SU-DHL-6 (cell line): Measurements from ENCODE around the gene BAHCC1.

Experiments used
- H2AFZ ChIP-seq: fragments of 200-600 bp; sonication (generic); 2 replicates; pipeline ENCODE4 v1.6.1; 2014; ENCODE audit warnings: low read depth, mild to moderate bottlenecking, moderate library complexity, mixed read lengths, antibody characterized with exemption, low read length; ENCODE audit not compliant: severe bottlenecking
- H3F3A ChIP-seq: fragments of 200-600 bp; shearing (Covaris generic); 2 replicates; pipeline ENCODE4 v1.6.0; 2016; ENCODE audit warnings: antibody characterized with exemption, mild to moderate bottlenecking; ENCODE audit not compliant: insufficient read depth
- H3K27ac ChIP-seq: fragments of 200-600 bp; sonication (generic); 2 replicates; pipeline ENCODE4 v1.5.1; 2016; ENCODE audit warnings: low read depth, mild to moderate bottlenecking, low read length, moderate library complexity, mixed read lengths
- H3K27me3 ChIP-seq: fragments of 200-600 bp; sonication (generic), shearing (Covaris generic); 2 replicates; pipeline ENCODE4 v1.6.0; 2014; ENCODE audit warnings: mild to moderate bottlenecking, low read length
- H3K36me3 ChIP-seq: fragments of 200-600 bp; sonication (generic); 2 replicates; pipeline ENCODE4 v1.6.1; 2014; ENCODE audit warnings: mild to moderate bottlenecking, low read length, mixed read lengths
- H3K4me2 ChIP-seq: fragments of 300-600, 200-600 bp; shearing (Covaris generic), sonication (generic); 2 replicates; pipeline ENCODE4 v1.6.0; 2014; ENCODE audit warnings: low read length, low read depth, mild to moderate bottlenecking; ENCODE audit not compliant: poor library complexity, severe bottlenecking
- H3K4me3 ChIP-seq: fragments of 200-600 bp; sonication (generic); 2 replicates; pipeline ENCODE4 v1.5.1; 2014; ENCODE audit warnings: antibody characterized with exemption, low read length, mild to moderate bottlenecking, mixed read lengths; ENCODE audit not compliant: insufficient read depth, poor library complexity, severe bottlenecking
- H3K79me2 ChIP-seq: fragments of 200-600 bp; sonication (generic); 2 replicates; pipeline ENCODE4 v1.6.1; 2014; ENCODE audit warnings: mild to moderate bottlenecking, low read length, moderate library complexity; ENCODE audit not compliant: insufficient read depth
- H3K9ac ChIP-seq: fragments of 200-600 bp; sonication (generic); 2 replicates; pipeline ENCODE4 v1.7.0; 2014; ENCODE audit warnings: mild to moderate bottlenecking, low read length
- H3K9me2 ChIP-seq: fragments of 200-600 bp; sonication (generic); replicated peaks from 2 replicates; pipeline ENCODE4 v1.6.1; 2014; ENCODE audit warnings: low read length; ENCODE audit not compliant: insufficient read depth
- H3K9me3 ChIP-seq: fragments of 200-600 bp; sonication (generic); 2 replicates; pipeline ENCODE4 v1.6.1; 2014; ENCODE audit warnings: low read length, mixed read lengths; ENCODE audit not compliant: insufficient read depth
- H4K20me1 ChIP-seq: fragments of 200-600 bp; sonication (generic); 2 replicates; pipeline ENCODE4 v1.6.1; 2014; ENCODE audit warnings: low read depth, mild to moderate bottlenecking, antibody characterized with exemption, low read length, moderate library complexity, mixed read lengths
- CTCF ChIP-seq: fragments of 200-600 bp; sonication (generic); IDR thresholded peaks from one replicate; pipeline ENCODE4 v1.5.1; 2017; ENCODE audit warnings: antibody characterized with exemption, mild to moderate bottlenecking, low read length, moderate library complexity; ENCODE audit not compliant: insufficient read depth, poor library complexity, severe bottlenecking
- EZH2phosphoT487 ChIP-seq: fragments of 200-600 bp; sonication (generic), shearing (Covaris generic); conservative IDR thresholded peaks from 2 replicates; pipeline ENCODE4 v1.6.1; 2018; ENCODE audit warnings: mild to moderate bottlenecking, antibody characterized with exemption, low read length, moderate library complexity, mixed read lengths

The BAHCC1 gene

GRCh38 chr17:81418710-81419318, 23.6 kb downstream of the BAHCC1 start:
- TF ChIP-seq EZH2phosphoT487 (no peak), CTCF (no peak)
- Histone ChIP-seq H3F3A (no peaks in the 10 kb centered on the region), H3K4me3 (no peak overlapping the region), H4K20me1 (no peaks in the 10 kb centered on the region), H3K9me3 (no peaks in the 10 kb centered on the region), H3K36me3 (no peaks in the 10 kb centered on the region), H3K27ac (no peak overlapping the region), H3K27me3 (no peaks in the 10 kb centered on the region), H2AFZ (no peak overlapping the region), H3K9ac (no peak overlapping the region), H3K4me2 (no peak overlapping the region), H3K79me2 (no peaks in the 10 kb centered on the region), H3K9me2 (no peaks in the 10 kb centered on the region)

DNA sequence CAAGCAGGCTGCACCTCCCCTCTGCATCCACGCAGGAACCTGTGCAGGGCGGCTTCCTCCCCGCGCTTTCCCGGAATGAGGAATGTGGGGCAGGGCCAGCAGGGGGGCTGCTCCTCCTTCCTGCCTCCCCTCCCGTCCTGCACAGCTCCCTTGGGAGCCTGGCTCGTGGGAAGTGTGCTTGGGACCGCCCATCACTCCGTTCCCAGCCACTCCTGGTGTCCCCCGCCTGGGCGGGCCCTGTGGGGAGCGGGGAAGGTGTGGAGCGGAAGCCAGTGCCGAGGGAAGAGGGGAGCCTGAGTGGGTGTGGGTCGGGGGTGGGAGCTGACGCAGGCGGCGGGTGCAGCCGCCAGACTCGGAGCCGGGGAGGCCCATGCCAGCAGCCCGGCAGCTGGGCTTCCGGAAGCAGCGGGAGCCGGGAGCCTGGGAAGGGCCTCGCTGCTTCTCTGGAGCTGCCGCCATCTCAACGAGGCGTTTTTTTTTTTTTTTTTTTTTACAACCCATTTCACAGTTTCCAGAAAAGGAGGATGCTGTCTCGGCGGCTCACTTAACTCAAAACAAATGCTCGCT, 24.1 kb downstream of the BAHCC1 start:
- H3K36me3 ChIP-seq, result no peaks in the 10 kb centered on the region
- no peak overlapping the region for H3K27ac ChIP-seq
- no peak overlapping the region for H3K9ac ChIP-seq
- H3K9me3 ChIP-seq, result no peaks in the 10 kb centered on the region
- H3K4me3 ChIP-seq, result no peak overlapping the region
- H3F3A ChIP-seq, result no peaks in the 10 kb centered on the region
- TF ChIP-seq EZH2phosphoT487, result no peak
- TF ChIP-seq CTCF, result no peak
- no peaks in the 10 kb centered on the region for H3K79me2 ChIP-seq
- no peaks in the 10 kb centered on the region for H3K27me3 ChIP-seq
- H4K20me1 ChIP-seq, result no peaks in the 10 kb centered on the region
- no peaks in the 10 kb centered on the region for H3K9me2 ChIP-seq
- no peak overlapping the region for H3K4me2 ChIP-seq
- no peak overlapping the region for H2AFZ ChIP-seq

DNA sequence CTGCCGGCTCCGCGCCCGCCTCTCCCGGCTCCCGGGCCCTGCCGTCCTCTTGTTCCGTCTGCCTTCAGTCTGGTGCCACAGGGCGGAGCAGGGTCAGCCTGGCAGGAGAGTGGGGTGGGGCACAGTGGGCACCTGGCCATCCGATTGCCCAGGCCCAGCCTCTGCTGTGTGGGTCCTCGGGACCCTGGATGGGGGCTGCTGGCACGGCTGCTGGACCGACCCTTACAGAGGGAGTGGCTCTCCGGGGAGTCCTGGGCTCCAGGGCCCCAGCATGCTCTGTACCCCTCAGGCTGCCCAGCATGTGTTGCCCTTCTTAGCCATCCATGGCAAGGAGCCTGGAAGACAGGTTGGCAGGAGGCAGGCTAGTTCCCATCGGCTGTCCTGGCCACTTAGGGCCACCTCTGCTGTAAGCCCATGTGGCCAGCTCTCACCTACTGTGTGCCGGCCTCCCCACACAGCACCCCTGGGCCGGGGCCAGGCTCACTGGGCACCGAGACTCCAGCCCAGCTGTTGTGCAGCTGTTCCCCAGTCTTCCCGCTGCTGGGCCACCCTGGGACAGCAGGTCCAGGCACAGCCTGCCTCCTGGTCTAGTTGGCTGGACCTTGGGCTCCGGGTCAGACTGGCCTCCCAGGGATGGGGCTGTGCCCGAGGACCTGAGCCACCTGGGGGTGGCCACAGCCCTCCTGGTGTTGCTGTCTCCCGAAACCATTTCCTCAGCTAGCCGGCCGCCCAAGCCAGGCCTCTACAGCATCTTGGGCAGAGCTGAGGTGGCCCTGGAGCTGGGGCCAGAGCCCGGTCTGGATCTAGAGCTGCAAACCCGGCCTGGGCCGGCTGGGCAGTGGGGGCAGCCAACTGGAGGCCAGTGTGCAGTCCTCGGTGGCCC, 24.9 kb downstream of the BAHCC1 start:
- TF ChIP-seq EZH2phosphoT487 (no peak), CTCF (no peak)
- H3K27ac ChIP-seq, result no peak overlapping the region
- H3F3A ChIP-seq, result no peaks in the 10 kb centered on the region
- no peak overlapping the region for H2AFZ ChIP-seq
- no peaks in the 10 kb centered on the region for H3K9me2 ChIP-seq
- 0 out of 2 replicates have a peak, but pooled peaks cover 5% of the 10 kb centered on the region for H3K9me3 ChIP-seq
- no peak overlapping the region for H3K4me2 ChIP-seq
- H3K4me3 ChIP-seq, result no peak overlapping the region
- H3K79me2 ChIP-seq, result no peaks in the 10 kb centered on the region
- no peaks in the 10 kb centered on the region for H3K27me3 ChIP-seq
- H3K36me3 ChIP-seq, result no peaks in the 10 kb centered on the region
- H3K9ac ChIP-seq, result no peak overlapping the region
- H4K20me1 ChIP-seq, result no peaks in the 10 kb centered on the region
